GM18873 (cell line): ENCODE measurements around the gene KRTAP10-12.

Experiments used
- ATAC-seq: cut with Tn5 transposase; IDR thresholded peaks from one replicate; pipeline ENCODE4 v1.9.1; 2021; ENCODE audit warnings: mild to moderate bottlenecking, moderate library complexity, moderate number of reproducible peaks; ENCODE audit not compliant: unreplicated experiment, low FRiP score

Gene KRTAP10-12

DNA sequence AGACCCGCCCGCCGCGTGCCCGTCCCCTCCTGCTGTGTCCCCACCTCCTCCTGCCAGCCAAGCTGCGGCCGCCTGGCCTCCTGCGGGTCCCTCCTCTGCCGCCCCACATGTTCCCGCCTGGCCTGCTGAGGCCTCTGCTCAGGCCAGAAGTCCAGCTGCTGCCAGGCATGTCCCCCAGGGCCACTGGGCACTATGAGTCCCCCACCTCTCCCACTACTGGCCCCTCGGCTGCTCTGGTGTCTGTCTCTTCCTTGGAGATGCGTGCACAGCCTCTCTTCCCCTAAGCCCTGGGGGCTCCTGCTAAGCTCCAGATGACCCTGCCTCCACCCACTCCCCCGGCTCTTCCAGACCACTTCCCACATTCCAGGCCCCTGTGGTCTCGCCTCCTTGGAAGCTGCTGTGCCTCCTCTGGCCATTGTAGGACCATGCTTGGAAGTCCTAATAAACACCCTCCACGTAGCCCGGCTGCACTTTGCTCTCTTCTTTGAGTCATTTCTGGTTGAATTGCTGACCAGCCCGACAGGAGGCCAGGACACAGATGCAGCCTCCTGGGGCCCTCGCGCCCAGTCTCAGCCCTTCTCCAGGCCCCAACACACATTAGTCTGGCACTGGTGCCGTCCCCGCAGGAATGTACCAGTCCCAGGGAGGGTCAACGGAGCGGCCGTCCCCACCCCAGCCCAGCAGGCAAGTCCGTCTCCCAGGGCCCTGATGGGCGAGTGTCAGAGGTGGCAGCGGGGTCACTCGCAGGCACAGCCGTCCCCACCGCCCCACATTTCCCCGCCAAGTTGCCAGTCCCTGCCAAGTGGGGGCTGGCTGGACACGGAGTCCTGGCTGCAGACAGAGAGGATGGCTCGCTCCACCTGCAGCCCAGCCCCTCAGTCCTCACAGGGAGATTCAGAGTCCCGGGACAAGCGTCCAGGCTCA is 1.1 kb downstream of the KRTAP10-12 start:
- no peak for ATAC-seq

- ATAC-seq = no peak
Observed at GRCh38 chr21:44699502-44700001, 2.6 kb downstream of the KRTAP10-12 start.

DNA sequence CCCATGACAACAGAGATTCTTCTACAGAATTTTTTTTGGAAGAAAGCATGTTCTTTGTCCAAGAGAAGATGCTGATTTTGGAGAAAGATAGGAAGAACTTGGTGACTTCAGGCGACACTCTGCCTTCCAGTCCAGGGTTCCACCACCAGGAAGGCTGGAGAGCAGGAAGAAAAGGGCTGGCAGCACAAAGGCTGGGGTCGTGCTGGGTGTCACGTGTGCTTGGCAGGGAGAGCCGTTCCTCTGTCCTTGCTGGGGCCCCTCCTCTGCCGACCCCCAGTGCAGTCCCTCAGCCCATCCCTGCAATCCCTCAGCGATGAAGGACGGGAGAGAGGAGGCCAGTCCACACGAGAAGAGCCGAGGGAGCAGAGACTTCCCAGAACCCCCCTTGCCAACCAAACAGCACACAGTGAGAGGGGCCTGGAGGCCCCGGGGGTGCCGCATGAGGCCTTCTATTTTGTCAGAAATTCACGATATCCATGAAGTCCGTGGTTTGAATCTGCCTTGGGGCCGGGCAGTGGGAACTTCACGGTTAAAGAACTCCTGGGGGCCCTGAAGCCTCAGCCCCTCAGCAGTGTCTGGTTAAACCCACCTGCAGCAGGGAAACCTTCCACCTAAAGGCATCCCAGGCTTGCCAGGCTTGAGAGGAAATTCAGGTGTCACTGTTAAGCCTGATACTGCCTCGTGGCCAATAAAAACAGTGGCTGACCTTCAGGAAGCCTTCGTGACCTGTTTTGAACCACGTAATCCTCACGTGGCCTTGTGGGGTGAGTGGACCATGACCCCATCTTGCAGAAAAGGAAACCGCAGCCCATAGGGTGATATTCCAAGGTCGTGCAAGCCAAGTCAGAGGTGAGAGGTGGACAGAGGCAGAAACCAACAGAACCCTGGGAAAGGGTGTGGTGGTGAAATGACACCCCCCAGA is 3.4 kb downstream of the KRTAP10-12 start:
- no peak for ATAC-seq

GRCh38 chr21:44701023-44701400 is 4.0 kb downstream of the KRTAP10-12 start:
- no peak for ATAC-seq

GRCh38 chr21:44701541-44701940 is 4.6 kb downstream of the KRTAP10-12 start:
- no peak for ATAC-seq

GRCh38 chr21:44702111-44702972 is 5.4 kb downstream of the KRTAP10-12 start:
- no peak for ATAC-seq

- ATAC-seq = no peak
Observed at GRCh38 chr21:44702973-44703730, 6.2 kb downstream of the KRTAP10-12 start.

- no peak for ATAC-seq
Observed at GRCh38 chr21:44703731-44704635, 7.0 kb downstream of the KRTAP10-12 start.

DNA sequence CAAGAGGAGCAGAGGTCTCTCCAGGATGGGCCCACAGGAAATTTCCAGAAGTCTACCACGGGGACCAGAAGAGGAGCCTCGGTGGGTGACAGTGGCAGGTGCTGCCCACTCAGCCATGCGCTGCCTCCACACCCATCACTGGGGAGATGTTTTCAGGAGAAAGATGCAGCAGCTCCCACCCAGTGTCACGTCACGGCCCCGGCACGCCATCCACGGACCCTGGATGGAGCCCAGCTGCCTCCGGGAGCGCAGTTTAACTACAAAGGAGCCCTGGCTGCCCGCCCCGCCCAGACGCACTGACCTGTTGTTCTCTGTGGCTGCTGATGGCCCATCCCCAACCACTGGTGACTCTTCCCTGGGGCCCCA is 7.6 kb downstream of the KRTAP10-12 start:
- no peak for ATAC-seq

DNA sequence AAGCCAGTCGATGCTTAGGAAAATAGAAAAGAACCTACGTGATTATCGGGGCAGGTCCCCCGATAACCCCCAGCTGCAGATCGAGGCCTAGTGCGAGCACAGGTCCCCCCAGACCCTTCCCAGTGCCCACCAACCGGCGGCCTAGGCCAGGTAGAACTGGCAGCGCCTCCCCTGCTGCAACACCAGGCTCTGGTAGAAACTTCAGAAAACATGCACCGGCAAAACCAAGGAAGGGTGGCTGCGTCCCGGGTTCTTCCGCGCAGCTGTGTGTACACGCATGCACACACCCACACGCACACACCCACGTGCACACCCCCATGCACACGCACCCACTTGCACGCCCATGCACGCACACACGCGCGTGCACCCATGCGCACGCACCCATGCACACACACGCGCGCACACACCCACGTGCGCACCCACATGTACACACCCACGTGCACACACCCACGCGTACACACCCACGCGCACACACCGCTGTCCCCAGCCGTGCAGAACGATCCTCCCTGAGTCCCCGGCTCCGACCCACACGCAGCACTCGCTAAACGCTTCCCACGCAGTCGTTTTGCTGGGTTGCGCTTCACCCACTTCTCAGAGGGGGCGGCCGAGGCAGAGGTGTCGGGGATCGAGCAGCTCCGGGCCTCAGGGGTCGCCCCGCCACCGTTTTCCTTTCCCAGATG is 9.2 kb downstream of the KRTAP10-12 start:
- no peak for ATAC-seq

- no peak for ATAC-seq
Observed at GRCh38 chr21:44706706-44707581, 10.0 kb downstream of the KRTAP10-12 start.

DNA sequence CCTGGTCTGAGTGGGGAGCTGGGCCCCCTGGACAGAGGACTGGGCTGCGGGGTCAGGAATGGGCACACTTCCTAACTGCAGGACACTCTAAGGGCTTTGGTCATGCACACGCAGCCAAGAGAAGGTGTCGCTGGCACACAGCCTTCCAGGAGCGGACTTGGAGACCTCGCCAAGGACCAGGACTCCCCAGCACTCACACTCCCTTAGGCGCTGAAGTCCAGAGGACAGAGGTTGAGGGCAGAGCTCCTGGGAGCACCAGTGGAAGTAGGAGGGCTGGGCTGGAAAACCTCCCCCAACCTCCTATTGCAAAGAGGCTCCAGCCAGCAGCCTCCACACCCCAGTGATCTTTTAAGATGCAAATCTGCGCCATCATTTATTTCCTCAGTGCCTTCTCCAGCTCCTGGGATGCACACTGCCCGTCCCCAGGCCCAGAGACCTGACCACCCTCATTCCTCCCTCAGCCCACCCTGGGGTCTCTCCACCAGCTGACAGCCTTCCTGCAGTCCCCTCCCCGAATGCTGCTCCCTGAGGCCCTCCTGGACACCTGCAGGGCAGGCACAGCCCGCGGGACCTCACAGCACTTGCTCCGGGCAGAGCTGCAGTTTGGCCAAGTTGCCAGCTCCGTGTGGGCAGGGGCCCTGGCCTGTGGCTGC is 11.4 kb downstream of the KRTAP10-12 start:
- no peak for ATAC-seq

GRCh38 chr21:44708866-44709425 is 12.0 kb downstream of the KRTAP10-12 start:
- no peak for ATAC-seq

- no peak for ATAC-seq
Observed at GRCh38 chr21:44709426-44710293, 12.7 kb downstream of the KRTAP10-12 start.

GRCh38 chr21:44710294-44710665 is 13.3 kb downstream of the KRTAP10-12 start:
- ATAC-seq = no peak
